Stimulated activated CD8-positive, alpha-beta memory T cell treated with anti-CD3 and anti-CD28 coated beads, Interleukin-15, amount 100 ng/mL, for 4 hours (primary cell): Measurements from ENCODE around the gene NSUN2.

Experiments used
- DNase-seq, 2 donors: peaks; one replicate each; pipeline ENCODE4 v3.0.0-alpha.2; 2020; ENCODE audit warnings: low read depth in 2 of 2

Gene NSUN2

DNA sequence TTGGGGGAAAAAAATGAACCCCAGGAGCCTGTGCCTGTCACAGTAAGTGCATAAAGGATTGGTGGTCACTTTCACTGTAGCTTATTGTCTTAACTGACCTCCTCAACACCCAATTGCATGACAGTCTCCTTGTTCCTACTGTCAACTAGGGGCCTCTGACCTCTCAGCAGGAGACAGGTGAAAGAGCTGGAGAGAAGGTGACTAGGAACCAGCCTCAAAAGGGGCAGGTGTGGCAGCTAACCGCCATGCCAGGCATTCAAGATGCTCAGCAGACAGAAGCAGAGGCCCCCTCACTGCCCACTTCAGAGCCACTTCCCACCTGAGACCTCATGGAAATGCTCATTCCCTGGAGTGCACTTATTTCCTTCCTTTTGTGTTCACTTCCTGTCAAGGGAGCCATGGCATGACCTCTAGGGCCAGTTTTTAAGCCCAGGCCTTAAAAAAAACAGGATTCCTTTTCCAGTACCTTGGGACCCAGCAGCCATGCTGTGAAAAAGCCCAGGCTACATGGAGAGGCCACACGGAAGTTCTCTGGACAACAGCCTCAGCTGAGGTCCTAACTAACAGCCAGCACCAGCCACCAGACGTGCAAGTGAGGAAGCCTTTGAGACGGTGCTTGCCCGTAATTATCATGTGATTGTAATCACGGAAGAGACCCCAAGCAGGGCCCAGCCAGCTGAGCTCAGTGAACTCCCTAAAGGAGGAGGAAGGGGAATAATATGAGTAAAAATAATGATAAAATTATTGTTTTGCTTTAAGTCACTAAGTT, 74.9 kb downstream of the NSUN2 start:
- no peak for DNase-seq

DNA sequence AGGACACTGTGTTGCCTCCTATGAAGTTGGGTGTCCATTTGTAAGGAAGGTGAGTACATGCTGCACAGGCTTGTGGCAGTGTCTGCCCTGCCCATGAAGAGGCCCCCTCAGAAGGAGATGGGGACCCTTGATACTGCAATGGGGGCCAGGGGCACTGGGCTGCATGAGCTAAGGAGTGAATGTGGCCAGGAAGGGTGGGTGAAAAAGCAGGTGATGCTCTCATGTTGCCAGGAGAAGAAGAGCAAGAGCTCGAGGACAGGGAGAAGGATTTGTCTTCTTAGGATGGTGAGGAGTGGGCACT, 76.1 kb downstream of the NSUN2 start:
- no peak for DNase-seq

DNA sequence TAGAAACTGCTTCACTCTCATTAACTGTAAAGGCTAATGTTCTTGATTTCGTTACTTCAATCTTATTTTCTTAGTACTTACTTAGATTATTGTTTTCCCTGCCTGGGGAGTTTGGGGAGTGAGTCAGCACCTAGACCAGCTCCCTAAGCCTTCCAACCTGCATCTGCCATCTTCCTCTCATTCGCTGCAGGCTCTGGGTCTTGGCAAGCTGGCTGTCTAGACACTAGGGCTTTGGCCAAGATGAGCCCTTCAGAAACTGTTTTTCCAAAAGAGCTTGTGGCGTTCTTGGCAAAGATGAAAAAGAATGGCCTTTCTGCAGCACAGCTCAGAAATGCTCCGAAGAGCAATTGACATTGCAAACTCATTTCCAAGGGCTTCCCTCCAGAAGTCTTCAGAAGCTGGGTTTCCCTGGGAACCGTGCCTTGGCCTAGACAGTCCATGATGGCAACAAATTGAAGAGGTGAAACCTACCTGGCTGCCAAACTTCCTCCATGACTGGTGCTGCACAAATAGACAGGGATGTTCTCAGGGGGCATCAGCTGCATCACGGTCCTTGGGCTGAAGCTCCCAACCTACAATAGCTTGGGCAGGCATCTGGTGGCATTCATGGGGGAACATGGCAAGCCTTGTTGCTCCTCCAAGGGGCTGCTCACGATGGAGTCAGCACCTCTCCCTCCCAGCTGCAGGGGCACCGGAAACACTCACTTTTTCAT, 76.6 kb downstream of the NSUN2 start:
- DNase-seq = no peak

DNA sequence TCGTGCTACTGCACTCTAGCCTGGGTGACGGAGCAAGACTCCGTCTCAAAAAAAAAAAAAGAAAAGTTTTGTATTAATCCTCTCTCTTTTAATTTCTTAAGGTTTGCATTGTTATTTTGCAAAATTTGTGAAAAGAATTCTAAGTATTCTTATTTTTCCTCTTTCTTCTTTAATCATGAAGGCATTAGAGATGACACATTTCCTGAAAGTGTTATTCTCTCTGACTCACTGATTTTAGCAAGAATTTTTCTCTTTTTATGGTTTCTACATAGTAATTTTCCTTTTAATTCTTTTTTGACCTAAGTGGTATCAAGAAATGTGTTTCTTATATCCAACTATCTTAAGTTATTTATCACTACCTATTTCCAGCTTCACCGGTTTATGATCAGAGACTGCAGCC, 78.0 kb downstream of the NSUN2 start:
- no peak for DNase-seq

DNA sequence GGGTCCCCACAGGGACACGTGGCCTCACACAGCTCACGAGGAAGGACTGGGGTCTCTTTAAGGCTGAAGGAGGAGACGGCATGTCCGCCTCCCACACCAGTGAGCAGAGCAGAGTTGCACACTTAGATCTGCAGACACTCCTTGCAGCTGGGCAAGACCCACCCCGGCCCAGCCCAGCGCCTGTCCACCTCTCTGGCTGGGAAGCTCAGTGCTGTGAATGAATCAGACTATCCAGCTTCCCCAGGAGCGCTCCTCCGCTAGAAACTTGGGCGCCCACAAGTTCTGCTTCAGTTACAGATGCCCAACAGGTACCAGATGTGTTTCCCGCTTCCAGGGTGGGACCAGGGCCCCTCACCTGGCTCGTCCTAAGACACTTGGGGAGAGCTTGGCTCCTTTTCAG, 78.9 kb downstream of the NSUN2 start:
- DNase-seq = no peak

DNA sequence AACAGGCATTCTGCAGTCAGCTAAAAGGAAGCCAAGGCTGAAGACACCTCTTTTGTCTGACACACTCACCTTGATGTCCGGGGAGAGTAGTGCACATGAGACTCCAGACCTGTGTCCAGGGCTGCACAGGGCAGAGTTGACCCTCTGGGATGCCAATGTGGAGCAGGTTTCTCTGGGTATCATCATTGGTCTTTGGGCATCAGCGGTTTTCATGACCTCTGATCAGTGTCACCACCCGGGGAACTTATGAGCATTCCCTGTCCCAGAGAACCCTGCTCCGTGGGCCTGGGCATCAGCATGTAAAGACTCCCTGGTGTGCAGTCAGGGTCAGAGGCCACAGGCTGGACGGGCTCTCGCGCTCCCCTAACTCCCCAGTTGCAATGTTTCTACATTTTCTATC, 80.2 kb downstream of the NSUN2 start:
- DNase-seq = no peak

DNA sequence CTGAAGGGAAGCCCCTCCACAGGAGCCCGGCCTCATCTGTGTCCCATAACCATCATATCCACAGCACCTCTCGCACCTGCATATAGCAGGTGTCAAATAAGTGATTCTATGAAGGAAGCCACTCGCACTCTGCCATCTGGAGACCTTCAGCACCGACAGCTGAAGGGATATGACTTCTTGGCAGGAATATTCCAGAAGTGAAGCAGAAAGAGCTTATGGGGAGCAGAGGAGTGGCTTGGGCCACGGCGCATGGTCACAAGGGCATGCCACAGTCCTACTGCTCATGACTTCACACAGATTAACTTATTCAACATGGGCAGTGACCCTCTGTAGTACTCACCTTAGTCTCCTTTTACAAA, 80.9 kb downstream of the NSUN2 start:
- DNase-seq = no peak

DNA sequence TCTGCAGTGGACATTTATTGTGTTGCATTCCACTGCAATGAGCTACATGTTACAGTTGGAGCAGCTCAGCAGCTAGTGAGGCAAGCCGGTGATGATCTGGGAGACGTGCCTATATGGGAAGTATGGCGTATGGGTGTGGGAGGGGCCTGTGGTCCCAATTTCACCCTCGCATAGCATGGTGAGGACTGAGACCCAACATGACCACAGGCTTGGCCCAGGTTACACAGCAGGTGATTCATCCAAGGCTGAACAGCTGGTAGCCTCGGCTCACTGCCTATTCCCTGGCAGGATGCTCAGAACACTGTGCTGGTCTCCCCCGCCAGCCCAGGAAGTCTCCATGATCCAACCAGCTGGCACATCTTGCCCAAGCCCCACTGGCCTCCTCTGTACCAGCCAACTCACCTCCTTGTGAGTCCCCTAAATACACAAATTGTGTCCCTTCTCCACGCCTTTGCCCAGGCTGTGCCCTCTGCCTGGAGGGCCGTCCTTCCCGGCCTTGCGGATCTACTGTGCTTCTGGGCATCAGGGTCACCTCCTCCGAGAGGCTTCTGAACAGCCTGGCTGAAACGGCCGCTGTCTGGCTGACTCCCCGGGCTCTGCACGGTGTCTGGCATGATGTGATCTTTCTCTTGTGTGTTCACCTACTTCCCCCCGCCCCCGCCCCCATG, 81.4 kb downstream of the NSUN2 start:
- no peak for DNase-seq

DNA sequence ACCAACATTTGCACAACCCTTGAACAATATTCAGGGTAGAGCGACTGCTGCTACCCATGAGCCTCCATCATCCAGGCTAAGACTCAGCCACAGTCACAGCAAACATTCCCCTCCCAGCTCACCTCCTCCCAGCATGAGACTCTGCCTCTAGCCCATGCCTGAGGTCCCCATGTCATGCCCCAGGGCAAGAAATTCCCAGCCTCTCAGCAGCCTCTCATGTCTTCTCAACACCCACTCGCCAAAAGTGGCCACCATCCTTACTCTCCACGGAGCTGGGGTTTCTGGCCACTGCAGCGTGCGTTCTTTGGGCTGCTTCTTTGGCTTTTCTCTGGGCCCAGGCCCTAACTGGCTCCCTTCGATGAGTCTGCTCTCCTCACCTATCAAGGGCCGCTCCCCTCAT, 82.2 kb downstream of the NSUN2 start:
- DNase-seq = no peak
